ENCODE results near the gene NCAM1.

Gene NCAM1

GRCh38 chr11:112996994-112997393 is 35.8 kb downstream of the NCAM1 start:
- TF ChIP-seq, protein P1, sequence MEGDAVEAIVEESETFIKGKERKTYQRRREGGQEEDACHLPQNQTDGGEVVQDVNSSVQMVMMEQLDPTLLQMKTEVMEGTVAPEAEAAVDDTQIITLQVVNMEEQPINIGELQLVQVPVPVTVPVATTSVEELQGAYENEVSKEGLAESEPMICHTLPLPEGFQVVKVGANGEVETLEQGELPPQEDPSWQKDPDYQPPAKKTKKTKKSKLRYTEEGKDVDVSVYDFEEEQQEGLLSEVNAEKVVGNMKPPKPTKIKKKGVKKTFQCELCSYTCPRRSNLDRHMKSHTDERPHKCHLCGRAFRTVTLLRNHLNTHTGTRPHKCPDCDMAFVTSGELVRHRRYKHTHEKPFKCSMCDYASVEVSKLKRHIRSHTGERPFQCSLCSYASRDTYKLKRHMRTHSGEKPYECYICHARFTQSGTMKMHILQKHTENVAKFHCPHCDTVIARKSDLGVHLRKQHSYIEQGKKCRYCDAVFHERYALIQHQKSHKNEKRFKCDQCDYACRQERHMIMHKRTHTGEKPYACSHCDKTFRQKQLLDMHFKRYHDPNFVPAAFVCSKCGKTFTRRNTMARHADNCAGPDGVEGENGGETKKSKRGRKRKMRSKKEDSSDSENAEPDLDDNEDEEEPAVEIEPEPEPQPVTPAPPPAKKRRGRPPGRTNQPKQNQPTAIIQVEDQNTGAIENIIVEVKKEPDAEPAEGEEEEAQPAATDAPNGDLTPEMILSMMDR (IDR thresholded peaks at IDR 0.05; ENCODE audit: low read length, missing control alignments), result no peak
- no peak overlapping the region for H3K4me3 ChIP-seq (replicated peaks; ENCODE audit: low read depth, low read length)

GRCh38 chr11:112997857-112998466 is 36.7 kb downstream of the NCAM1 start:
- H3K4me3 ChIP-seq (replicated peaks; ENCODE audit: low read depth, low read length), result no peak overlapping the region
- TF ChIP-seq, protein P1 (IDR thresholded peaks at IDR 0.05; ENCODE audit: low read length, missing control alignments), result no peak
- no peak for DNase-seq (ENCODE audit: low read depth)

More at GRCh38 chr11:112996994-112997393, 35.8 kb downstream of the NCAM1 start:
- DNase-seq (ENCODE audit: low read depth), result no peak

- H3K4me3 ChIP-seq (replicated peaks; ENCODE audit: low read depth, low read length), result no peak overlapping the region
- DNase-seq (ENCODE audit: low read depth), result no peak
- TF ChIP-seq, protein P1 (IDR thresholded peaks at IDR 0.05; ENCODE audit: low read length, missing control alignments), result no peak
Observed at GRCh38 chr11:112999520-112999919, 38.3 kb downstream of the NCAM1 start.

GRCh38 chr11:113001709-113002108 is 40.5 kb downstream of the NCAM1 start:
- no peak for DNase-seq (ENCODE audit: low read depth)
- TF ChIP-seq, protein P1 (IDR thresholded peaks at IDR 0.05; ENCODE audit: low read length, missing control alignments), result no peak
- H3K4me3 ChIP-seq (replicated peaks; ENCODE audit: low read depth, low read length), result no peak overlapping the region

GRCh38 chr11:113006896-113007445 is 45.8 kb downstream of the NCAM1 start:
- no peak overlapping the region for H3K4me3 ChIP-seq (replicated peaks; ENCODE audit: low read depth, low read length)
- TF ChIP-seq, protein P1 (IDR thresholded peaks at IDR 0.05; ENCODE audit: low read length, missing control alignments), result no peak
- peak; percentile 19 for DNase-seq (ENCODE audit: low read depth)

DNA sequence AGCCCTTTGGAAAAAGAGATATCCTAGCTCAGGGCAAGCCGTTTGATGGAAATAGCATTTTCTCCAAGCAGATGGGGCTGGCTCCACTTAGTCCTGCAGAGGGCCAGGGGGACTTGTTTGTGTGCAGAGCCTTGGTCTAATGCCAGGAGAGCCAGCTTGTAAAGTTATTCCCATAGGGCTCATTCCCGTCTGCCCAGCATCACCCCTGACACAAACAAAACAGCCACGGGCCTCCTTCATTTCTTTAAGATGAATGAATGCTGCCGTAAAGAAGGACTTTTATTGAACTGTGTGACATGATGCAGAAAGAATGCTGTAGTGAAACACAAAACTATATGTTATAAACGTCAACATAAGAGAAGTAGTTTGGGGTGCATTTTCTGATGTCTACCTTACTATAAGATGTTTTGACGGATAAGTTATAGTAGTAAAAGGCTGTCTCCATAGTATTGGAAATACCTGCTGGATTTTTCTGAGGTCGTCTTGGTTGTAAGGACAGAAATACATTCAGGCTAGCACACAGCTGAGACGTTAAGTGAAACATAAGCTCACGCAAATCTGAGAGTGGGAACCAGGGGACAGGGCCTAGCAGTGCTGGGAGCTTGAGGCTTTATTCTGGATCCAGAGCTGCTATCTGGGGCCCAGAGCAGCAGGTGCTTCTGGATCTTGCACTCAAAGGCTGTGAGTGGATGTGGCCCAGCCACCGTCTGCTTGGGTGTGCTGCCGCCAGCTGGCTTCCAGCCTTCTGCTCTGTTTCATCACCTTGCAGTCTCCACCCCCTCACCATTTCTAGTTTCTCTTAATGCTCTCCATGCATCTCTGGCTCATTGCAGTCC is 53.3 kb downstream of the NCAM1 start:
- no peak overlapping the region for H3K4me3 ChIP-seq (replicated peaks; ENCODE audit: low read depth, low read length)
- TF ChIP-seq, protein P1 (IDR thresholded peaks at IDR 0.05; ENCODE audit: low read length, missing control alignments), result no peak
- DNase-seq (ENCODE audit: low read depth), result peak; percentile 9
